GM06990 (cell line): ENCODE data around the gene CD109.

Experiments
- DNase-seq: peaks from one replicate; pipeline ENCODE4 v3.0.0-alpha.2; 2011; ENCODE audit not compliant: insufficient read length; ENCODE audit errors: extremely low read depth
- H3K27me3 ChIP-seq: replicated peaks from 2 replicates; pipeline ENCODE4 v1.6.0; 2011; ENCODE audit warnings: low read length; ENCODE audit not compliant: control insufficient read depth, insufficient read depth
- H3K36me3 ChIP-seq: 2 replicates; pipeline ENCODE4 v1.5.1; 2011; ENCODE audit warnings: low read length; ENCODE audit not compliant: control insufficient read depth, insufficient read depth
- H3K4me3 ChIP-seq: replicated peaks from 2 replicates; pipeline ENCODE4 v1.5.1; 2011; ENCODE audit warnings: low read depth, mild to moderate bottlenecking, control low read depth, low read length
- TF ChIP-seq, protein P1 (sequence below): IDR thresholded peaks from 2 replicates; pipeline ENCODE4 v1.5.1; 2011; ENCODE audit warnings: low read length, control low read depth, mild to moderate bottlenecking, inconsistent platforms; ENCODE audit not compliant: insufficient read depth, poor library complexity, severe bottlenecking

The CD109 gene

GRCh38 chr6:73695619-73696421 is at the start of gene CD109:
Gene CD109 (plus strand): TSS chr6:73696203. CDS start chr6:73696216, 13 bp downstream.
- DNase-seq: peak; percentile 43
- Histone ChIP-seq H3K36me3 (no peaks in the 10 kb centered on the region), H3K27me3 (no peaks in the 10 kb centered on the region), H3K4me3 (peak within 1 kb of the TSS; percentile 70)
- TF ChIP-seq, protein P1, sequence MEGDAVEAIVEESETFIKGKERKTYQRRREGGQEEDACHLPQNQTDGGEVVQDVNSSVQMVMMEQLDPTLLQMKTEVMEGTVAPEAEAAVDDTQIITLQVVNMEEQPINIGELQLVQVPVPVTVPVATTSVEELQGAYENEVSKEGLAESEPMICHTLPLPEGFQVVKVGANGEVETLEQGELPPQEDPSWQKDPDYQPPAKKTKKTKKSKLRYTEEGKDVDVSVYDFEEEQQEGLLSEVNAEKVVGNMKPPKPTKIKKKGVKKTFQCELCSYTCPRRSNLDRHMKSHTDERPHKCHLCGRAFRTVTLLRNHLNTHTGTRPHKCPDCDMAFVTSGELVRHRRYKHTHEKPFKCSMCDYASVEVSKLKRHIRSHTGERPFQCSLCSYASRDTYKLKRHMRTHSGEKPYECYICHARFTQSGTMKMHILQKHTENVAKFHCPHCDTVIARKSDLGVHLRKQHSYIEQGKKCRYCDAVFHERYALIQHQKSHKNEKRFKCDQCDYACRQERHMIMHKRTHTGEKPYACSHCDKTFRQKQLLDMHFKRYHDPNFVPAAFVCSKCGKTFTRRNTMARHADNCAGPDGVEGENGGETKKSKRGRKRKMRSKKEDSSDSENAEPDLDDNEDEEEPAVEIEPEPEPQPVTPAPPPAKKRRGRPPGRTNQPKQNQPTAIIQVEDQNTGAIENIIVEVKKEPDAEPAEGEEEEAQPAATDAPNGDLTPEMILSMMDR: no peak

DNA sequence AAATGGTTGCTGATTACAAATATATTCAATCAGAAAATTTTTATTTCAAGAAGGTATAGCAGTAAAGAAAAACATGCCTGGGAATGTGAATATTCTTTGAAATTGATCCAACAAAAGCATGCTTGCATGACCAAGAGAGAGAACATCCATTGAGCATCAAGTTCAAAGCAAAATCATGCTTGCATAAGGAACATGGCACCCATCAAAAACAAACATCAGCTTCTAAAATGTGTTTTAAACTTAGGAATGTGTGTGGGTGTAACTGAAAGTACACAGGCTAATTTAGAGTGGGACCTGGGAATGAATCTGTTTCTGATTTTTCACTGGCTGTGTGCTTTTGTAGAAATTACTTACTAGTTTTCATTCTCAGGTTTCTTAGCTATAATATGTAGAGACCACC is 47.8 kb upstream of the CD109 start:
- DNase-seq: no peak
- H3K4me3 ChIP-seq: no peak overlapping the region
- no peaks in the 10 kb centered on the region for H3K27me3 ChIP-seq
- no peaks in the 10 kb centered on the region; the same call in 1 of the 2 replicates for H3K36me3 ChIP-seq
- TF ChIP-seq, protein P1: no peak

- H3K4me3 ChIP-seq: no peak overlapping the region
- DNase-seq: no peak
- H3K27me3 ChIP-seq: no peaks in the 10 kb centered on the region
- TF ChIP-seq, protein P1: no peak
- no peaks in the 10 kb centered on the region; the same call in 1 of the 2 replicates for H3K36me3 ChIP-seq
Observed at GRCh38 chr6:73649783-73650182, 46.2 kb upstream of the CD109 start.

- Histone ChIP-seq H3K4me3 (peak overlapping the region; percentile 89), H3K27me3 (no peaks in the 10 kb centered on the region), H3K36me3 (no peaks in the 10 kb centered on the region; the same call in 1 of the 2 replicates)
- TF ChIP-seq, protein P1: peak; percentile 38
- peak; percentile 68 for DNase-seq
Observed at GRCh38 chr6:73652637-73653570, 43.1 kb upstream of the CD109 start.

DNA sequence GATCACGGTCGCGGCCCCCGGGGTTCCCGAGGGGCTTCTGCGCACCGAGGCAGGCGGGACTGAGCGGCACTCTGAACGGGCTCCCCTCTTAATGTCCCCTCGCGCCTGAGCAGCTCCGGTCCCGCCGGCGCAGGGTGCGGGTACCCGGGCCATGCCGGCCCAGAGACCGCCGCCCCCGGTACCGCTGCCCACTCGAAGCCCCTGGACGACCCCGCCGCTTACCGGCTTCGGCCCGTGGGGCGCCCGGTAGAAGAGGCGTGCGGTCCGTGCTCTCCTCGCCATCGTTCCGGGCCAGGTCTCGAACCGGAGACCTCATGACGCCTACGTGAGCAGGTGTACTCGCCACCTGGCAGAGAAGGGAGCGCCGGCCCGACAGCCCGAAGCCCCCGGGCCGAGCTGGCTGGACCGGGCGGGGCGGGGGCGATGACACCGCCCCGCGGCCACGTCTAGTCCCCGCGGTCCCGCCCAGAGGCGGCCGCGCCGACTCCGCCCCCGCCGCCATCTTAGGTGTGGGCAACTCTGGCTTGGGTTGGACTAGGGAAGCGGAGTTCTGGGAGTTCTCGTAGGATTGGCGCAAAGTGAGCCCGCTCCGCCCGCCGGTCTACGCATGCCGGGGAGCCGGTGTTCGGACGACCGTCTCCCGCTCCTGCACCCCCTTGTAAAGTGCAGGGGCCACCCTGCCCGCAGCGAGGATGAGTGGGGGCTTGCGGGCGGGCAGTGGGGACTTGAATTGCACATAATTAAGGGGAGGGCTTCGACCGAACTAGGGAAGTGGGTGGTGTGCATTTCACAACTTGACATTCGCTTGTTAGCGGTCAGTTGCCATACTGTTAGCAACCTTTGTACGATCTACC is 42.2 kb upstream of the CD109 start, which contains the start of gene SLC17A5:
TSS of gene SLC17A5 (minus strand) at position 422 of the 854 bp plus-strand sequence. CDS start at position 316, 106 bp downstream.
- TF ChIP-seq, protein P1: no peak
- peak; percentile 96 for DNase-seq
- Histone ChIP-seq H3K4me3 (peak within 1 kb of the TSS; percentile 89), H3K36me3 (no peaks in the 10 kb centered on the region), H3K27me3 (no peaks in the 10 kb centered on the region)
